ENCODE data around the gene HEXA.

Gene HEXA

DNA sequence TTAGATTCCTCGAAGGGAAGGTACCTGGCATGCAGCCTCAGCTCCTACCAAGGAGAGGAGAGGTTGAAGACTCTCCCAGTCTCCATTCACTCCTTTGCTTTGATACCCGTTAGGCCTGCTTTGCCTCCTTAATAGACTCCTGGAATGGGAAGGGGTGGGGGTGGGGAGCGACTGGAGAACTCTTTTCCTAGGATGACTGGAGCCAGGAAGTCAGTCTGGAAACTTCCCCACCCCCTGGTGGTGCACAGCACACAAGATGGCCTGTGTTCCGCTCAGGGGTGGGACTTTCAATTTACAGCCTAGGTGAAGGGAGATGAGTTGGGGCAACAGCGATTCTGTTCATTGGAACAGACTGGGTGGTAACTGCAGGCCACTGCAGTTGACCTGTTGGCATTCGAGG, 34.5 kb downstream of the HEXA start:
- H3K9ac ChIP-seq (ENCODE audit: low read length), result no peak overlapping the region
- H3K9me3 ChIP-seq (replicated peaks; ENCODE audit: insufficient read depth, low read length), result no peaks in the 10 kb centered on the region
- no peaks in the 10 kb centered on the region for H3K27me3 ChIP-seq (replicated peaks; ENCODE audit: insufficient read depth, low read length)
- H2AFZ ChIP-seq (ENCODE audit: low read length), result no peak overlapping the region
- H4K20me1 ChIP-seq (ENCODE audit: insufficient read depth, low read length), result no peaks in the 10 kb centered on the region
- H3K79me2 ChIP-seq (ENCODE audit: low read length), result no peaks in the 10 kb centered on the region
- no peak overlapping the region for H3K4me2 ChIP-seq (ENCODE audit: low read depth, low read length)
- TF ChIP-seq EZH2 (optimal IDR thresholded peaks at IDR 0.05; ENCODE audit: low read depth, low read length) (no peak), EZH2phosphoT487 (IDR thresholded peaks at IDR 0.05; ENCODE audit: low read length) (no peak), CTCF (IDR thresholded peaks at IDR 0.05; ENCODE audit: low read length) (no peak)
- no peak overlapping the region for H3K4me3 ChIP-seq (ENCODE audit: low read length)
- no peaks in the 10 kb centered on the region for H3K9me2 ChIP-seq (replicated peaks; ENCODE audit: insufficient read depth, low read length)
- no peaks in the 10 kb centered on the region for H3K36me3 ChIP-seq (replicated peaks; ENCODE audit: insufficient read depth, low read length)
- no peaks in the 10 kb centered on the region for H3K4me1 ChIP-seq (ENCODE audit: low read length)
- DNase-seq, result no peak
- H3K27ac ChIP-seq (ENCODE audit: low read length), result no peak overlapping the region
- H3F3A ChIP-seq (ENCODE audit: insufficient read depth, low read length), result no peaks in the 10 kb centered on the region

DNA sequence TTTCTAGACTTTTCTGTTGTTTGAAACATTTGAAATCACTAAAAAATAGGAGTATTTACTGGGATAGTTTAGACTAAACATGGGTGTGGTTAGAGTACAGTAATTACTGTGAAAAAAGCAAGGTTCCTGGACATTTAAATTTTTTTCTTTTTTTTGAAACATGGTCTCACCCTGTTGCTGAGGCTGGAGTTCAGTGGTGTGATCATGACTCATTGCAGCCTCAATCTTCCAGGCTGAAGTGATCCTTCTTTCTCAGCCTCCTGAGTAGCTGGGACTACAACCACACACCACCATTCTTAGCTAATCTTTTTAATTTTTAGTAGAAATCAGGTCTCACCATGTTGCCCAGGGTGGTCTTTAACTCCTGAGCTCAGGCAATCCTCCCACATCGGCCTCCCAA, 35.4 kb downstream of the HEXA start:
- DNase-seq, result no peak
- H3F3A ChIP-seq (ENCODE audit: insufficient read depth, low read length), result no peaks in the 10 kb centered on the region
- no peaks in the 10 kb centered on the region for H3K79me2 ChIP-seq (ENCODE audit: low read length)
- no peaks in the 10 kb centered on the region for H3K9me2 ChIP-seq (replicated peaks; ENCODE audit: insufficient read depth, low read length)
- no peak overlapping the region for H3K27ac ChIP-seq (ENCODE audit: low read length)
- H3K36me3 ChIP-seq (replicated peaks; ENCODE audit: insufficient read depth, low read length), result no peaks in the 10 kb centered on the region
- no peak overlapping the region for H3K4me3 ChIP-seq (ENCODE audit: low read length)
- no peak overlapping the region for H3K4me2 ChIP-seq (ENCODE audit: low read depth, low read length)
- no peaks in the 10 kb centered on the region for H3K4me1 ChIP-seq (ENCODE audit: low read length)
- H3K9me3 ChIP-seq (replicated peaks; ENCODE audit: insufficient read depth, low read length), result no peaks in the 10 kb centered on the region
- H3K27me3 ChIP-seq (replicated peaks; ENCODE audit: insufficient read depth, low read length), result no peaks in the 10 kb centered on the region
- no peaks in the 10 kb centered on the region for H4K20me1 ChIP-seq (ENCODE audit: insufficient read depth, low read length)
- no peak overlapping the region for H3K9ac ChIP-seq (ENCODE audit: low read length)
- no peak for TF ChIP-seq EZH2phosphoT487 (IDR thresholded peaks at IDR 0.05; ENCODE audit: low read length)
- TF ChIP-seq EZH2 (optimal IDR thresholded peaks at IDR 0.05; ENCODE audit: low read depth, low read length), result no peak
- no peak for TF ChIP-seq CTCF (IDR thresholded peaks at IDR 0.05; ENCODE audit: low read length)
- H2AFZ ChIP-seq (ENCODE audit: low read length), result no peak overlapping the region

- Histone ChIP-seq H3K4me2 (ENCODE audit: low read depth, low read length) (no peak overlapping the region), H3K36me3 (replicated peaks; ENCODE audit: insufficient read depth, low read length) (no peaks in the 10 kb centered on the region)
- no peak for DNase-seq
These were observed 36.0 kb downstream of the HEXA start for GRCh38 chr15:72339777-72340177.

More at GRCh38 chr15:72339777-72340177, 36.0 kb downstream of the HEXA start:
- Histone ChIP-seq H3K4me1 (ENCODE audit: low read length) (no peaks in the 10 kb centered on the region), H3K4me3 (ENCODE audit: low read length) (no peak overlapping the region), H2AFZ (ENCODE audit: low read length) (no peak overlapping the region), H3K79me2 (ENCODE audit: low read length) (no peaks in the 10 kb centered on the region), H3K27me3 (replicated peaks; ENCODE audit: insufficient read depth, low read length) (no peaks in the 10 kb centered on the region), H3K9ac (ENCODE audit: low read length) (no peak overlapping the region), H3K9me2 (replicated peaks; ENCODE audit: insufficient read depth, low read length) (no peaks in the 10 kb centered on the region), H3K27ac (ENCODE audit: low read length) (no peak overlapping the region), H4K20me1 (ENCODE audit: insufficient read depth, low read length) (no peaks in the 10 kb centered on the region), H3K9me3 (replicated peaks; ENCODE audit: insufficient read depth, low read length) (no peaks in the 10 kb centered on the region), H3F3A (ENCODE audit: insufficient read depth, low read length) (no peaks in the 10 kb centered on the region)
- TF ChIP-seq EZH2phosphoT487 (IDR thresholded peaks at IDR 0.05; ENCODE audit: low read length) (no peak), EZH2 (optimal IDR thresholded peaks at IDR 0.05; ENCODE audit: low read depth, low read length) (no peak), CTCF (IDR thresholded peaks at IDR 0.05; ENCODE audit: low read length) (no peak)
